ENCODE data around the gene PARP1. TPM values are rescaled to one million over a fixed set of nuclear protein-coding genes. Genes with fewer than 3 reads are reported as not detected.

PARP1 gene
- total RNA-seq, 1 experiment from 2014 or later, result 263 TPM

DNA sequence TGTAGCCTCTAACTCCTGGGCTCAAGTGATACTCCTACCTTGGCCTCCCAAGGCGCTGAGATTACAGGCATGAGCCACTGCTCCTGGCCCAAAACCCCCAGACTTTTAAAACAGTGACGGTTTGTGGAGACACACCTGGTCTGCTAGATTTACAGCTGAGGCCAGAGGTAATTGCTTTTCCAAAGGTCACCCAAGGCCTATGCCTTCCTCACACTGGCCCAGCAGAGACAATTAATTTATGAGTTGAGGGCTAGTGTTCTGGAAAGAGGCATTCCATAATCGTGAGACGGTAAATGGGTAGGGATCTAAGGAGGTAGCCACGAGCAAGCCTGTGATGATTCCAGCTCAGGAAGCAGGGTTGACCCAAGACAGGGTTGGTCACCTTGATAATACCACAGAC, 12.4 kb upstream of the PARP1 start:
- H3K4me3 ChIP-seq (ENCODE audit: low read depth, low read length, poor library complexity, severe bottlenecking), result no peak overlapping the region
- no peak for TF ChIP-seq EZH2 (IDR thresholded peaks at IDR 0.05; ENCODE audit: borderline replicate concordance, low read depth, low read length, poor library complexity, severe bottlenecking)
- TF ChIP-seq, protein P1, sequence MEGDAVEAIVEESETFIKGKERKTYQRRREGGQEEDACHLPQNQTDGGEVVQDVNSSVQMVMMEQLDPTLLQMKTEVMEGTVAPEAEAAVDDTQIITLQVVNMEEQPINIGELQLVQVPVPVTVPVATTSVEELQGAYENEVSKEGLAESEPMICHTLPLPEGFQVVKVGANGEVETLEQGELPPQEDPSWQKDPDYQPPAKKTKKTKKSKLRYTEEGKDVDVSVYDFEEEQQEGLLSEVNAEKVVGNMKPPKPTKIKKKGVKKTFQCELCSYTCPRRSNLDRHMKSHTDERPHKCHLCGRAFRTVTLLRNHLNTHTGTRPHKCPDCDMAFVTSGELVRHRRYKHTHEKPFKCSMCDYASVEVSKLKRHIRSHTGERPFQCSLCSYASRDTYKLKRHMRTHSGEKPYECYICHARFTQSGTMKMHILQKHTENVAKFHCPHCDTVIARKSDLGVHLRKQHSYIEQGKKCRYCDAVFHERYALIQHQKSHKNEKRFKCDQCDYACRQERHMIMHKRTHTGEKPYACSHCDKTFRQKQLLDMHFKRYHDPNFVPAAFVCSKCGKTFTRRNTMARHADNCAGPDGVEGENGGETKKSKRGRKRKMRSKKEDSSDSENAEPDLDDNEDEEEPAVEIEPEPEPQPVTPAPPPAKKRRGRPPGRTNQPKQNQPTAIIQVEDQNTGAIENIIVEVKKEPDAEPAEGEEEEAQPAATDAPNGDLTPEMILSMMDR (conservative IDR thresholded peaks at IDR 0.05; ENCODE audit: low read depth, low read length), result no peak
- CTCF ChIA-PET, result no interaction called here
- POLR2A ChIA-PET (ENCODE audit: low non-redundant PET), result interaction anchor here (0.6 kb wide), 1 partner anchor 60 kb away, joined by 3 read pairs; no protein-coding TSS in a partner anchor
- no peaks in the 10 kb centered on the region for H3K36me3 ChIP-seq (ENCODE audit: insufficient read depth, low read length, poor library complexity, severe bottlenecking)
- no peaks in the 10 kb centered on the region for H3K9me3 ChIP-seq (ENCODE audit: low read depth, low read length, poor library complexity, severe bottlenecking)
- H3K27me3 ChIP-seq (replicated peaks; ENCODE audit: insufficient read depth, low read depth, low read length, poor library complexity), result no peaks in the 10 kb centered on the region
- intact Hi-C loops (cut with micrococcal nuclease; ENCODE audit: unreplicated experiment), result loop anchor here (10.0 kb wide), 1 partner anchor 404 kb away; no protein-coding TSS in a partner anchor
- no TSS peak for BruUV-seq (replicated peaks)
- H3K4me1 ChIP-seq (ENCODE audit: insufficient read depth, low read length, poor library complexity, severe bottlenecking), result no peaks in the 10 kb centered on the region
- DNase-seq (ENCODE audit: low spot score), result no peak
- H3K27ac ChIP-seq (ENCODE audit: low read depth, low read length, poor library complexity, severe bottlenecking), result no peak overlapping the region

DNA sequence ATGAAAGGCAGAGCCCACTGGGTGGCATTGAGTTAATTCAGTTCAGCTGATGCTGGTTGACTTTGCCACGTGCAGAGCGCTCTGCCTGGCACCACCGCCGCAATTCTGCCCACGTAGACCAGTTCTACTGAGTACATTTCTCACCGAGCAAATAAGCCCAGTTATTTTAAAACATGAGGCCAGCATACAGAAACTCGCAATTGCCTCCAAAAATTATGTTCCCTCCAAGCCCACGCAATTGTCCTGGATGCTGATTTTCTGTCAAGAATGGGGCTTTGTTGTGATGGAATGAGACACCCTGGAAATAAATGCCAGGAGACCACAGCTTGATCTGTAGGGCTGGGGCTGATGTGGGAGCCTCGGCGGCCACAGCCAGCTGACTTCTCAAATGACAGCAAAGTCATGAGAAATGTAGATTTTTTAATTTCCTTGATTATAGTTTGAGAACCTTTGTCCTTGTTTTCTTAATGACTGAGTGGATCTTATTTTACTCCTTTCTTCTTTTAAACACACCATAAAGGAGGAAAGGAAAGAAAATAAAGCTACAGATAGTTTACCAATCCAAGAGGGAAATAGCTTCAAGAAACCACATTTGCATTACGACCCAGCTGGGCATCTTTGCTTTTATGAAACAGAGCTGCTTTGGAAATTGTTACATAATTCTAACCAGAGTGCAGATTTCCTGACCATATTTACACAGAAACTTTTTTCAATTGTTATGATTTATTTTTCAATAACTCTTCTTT, 11.6 kb upstream of the PARP1 start:
- intact Hi-C loops (cut with micrococcal nuclease; ENCODE audit: unreplicated experiment), result loop anchor here (10.0 kb wide), 1 partner anchor 405 kb away; no protein-coding TSS in a partner anchor
- no TSS peak for BruUV-seq (replicated peaks)
- no peak overlapping the region for H3K4me3 ChIP-seq (ENCODE audit: low read depth, low read length, poor library complexity, severe bottlenecking)
- no peak for DNase-seq (ENCODE audit: low spot score)
- CTCF ChIA-PET, result no interaction called here
- no peaks in the 10 kb centered on the region for H3K9me3 ChIP-seq (ENCODE audit: low read depth, low read length, poor library complexity, severe bottlenecking)
- no peak overlapping the region for H3K27ac ChIP-seq (ENCODE audit: low read depth, low read length, poor library complexity, severe bottlenecking)
- H3K36me3 ChIP-seq (ENCODE audit: insufficient read depth, low read length, poor library complexity, severe bottlenecking), result no peaks in the 10 kb centered on the region
- TF ChIP-seq EZH2 (IDR thresholded peaks at IDR 0.05; ENCODE audit: borderline replicate concordance, low read depth, low read length, poor library complexity, severe bottlenecking), result no peak
- TF ChIP-seq, protein P1 (conservative IDR thresholded peaks at IDR 0.05; ENCODE audit: low read depth, low read length), result no peak
- POLR2A ChIA-PET (ENCODE audit: low non-redundant PET), result interaction anchor here (0.7 kb wide), 1 partner anchor 225 kb away, joined by 10 read pairs; no protein-coding TSS in a partner anchor
- no peaks in the 10 kb centered on the region for H3K4me1 ChIP-seq (ENCODE audit: insufficient read depth, low read length, poor library complexity, severe bottlenecking)
- H3K27me3 ChIP-seq (replicated peaks; ENCODE audit: insufficient read depth, low read depth, low read length, poor library complexity), result no peaks in the 10 kb centered on the region

DNA sequence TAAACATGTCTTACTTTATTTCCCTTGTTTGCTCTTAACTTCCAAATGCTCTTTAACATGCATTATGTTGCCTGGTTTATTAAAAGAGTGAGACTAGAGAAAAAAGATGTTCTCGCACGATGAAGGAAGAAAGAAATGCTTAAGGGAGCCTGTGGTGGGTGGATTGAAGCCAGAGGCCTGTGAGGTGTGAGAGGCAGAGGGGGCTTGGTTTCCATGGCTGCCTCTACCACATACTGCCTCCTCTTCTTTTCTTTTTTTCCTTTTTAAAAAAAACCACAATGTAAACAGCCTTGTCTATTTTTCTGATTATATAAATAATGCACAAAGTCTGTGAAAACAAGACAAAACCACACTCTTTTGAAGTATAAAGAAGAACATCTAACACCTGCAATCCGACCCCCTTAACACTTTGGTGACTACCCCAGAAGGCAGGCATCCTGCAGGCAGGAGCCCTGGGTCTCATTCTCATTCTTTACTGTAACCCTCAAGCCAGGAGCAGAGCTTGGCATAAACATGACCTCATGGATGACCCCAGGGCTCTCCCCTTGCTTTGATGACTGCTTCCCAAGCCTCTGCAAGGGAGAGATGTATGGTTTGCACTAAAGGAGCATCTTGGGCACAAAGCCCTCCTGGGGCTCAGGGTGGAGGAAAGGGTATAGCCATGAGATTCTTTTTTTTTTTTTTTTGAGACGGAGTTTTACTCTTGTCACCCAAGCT, 10.1 kb upstream of the PARP1 start:
- Histone ChIP-seq H3K4me3 (ENCODE audit: low read depth, low read length, poor library complexity, severe bottlenecking) (no peak overlapping the region), H3K9me3 (ENCODE audit: low read depth, low read length, poor library complexity, severe bottlenecking) (no peaks in the 10 kb centered on the region), H3K4me1 (ENCODE audit: insufficient read depth, low read length, poor library complexity, severe bottlenecking) (no peaks in the 10 kb centered on the region), H3K36me3 (ENCODE audit: insufficient read depth, low read length, poor library complexity, severe bottlenecking) (no peaks in the 10 kb centered on the region), H3K27ac (ENCODE audit: low read depth, low read length, poor library complexity, severe bottlenecking) (no peak overlapping the region), H3K27me3 (replicated peaks; ENCODE audit: insufficient read depth, low read depth, low read length, poor library complexity) (no peaks in the 10 kb centered on the region)
- TF ChIP-seq, protein P1 (conservative IDR thresholded peaks at IDR 0.05; ENCODE audit: low read depth, low read length), result no peak
- TF ChIP-seq EZH2 (IDR thresholded peaks at IDR 0.05; ENCODE audit: borderline replicate concordance, low read depth, low read length, poor library complexity, severe bottlenecking), result no peak
- no TSS peak for BruUV-seq (replicated peaks)
- POLR2A ChIA-PET (ENCODE audit: low non-redundant PET), result no interaction called here
- intact Hi-C loops (cut with micrococcal nuclease; ENCODE audit: unreplicated experiment), result no loop called here
- CTCF ChIA-PET, result interaction anchor here (0.7 kb wide), 1 partner anchor 180 kb away, joined by 3 read pairs; no protein-coding TSS in a partner anchor
- DNase-seq (ENCODE audit: low spot score), result no peak

Measured in A673 (cell line).